CD14-positive monocyte (primary cell): ENCODE results near the gene GOLGA2. TPM values are rescaled to one million over a fixed set of nuclear protein-coding genes. Genes with fewer than 3 reads are reported as not detected.

Experiments used
- DNase-seq, 3 donors: peaks; one replicate each; pipeline ENCODE4 v3.0.0-alpha.2; 2011 to 2022
- H2AFZ ChIP-seq: 2 replicates; pipeline ENCODE4 v1.6.0; 2012; ENCODE audit warnings: mild to moderate bottlenecking, low read depth, low read length, inconsistent platforms; ENCODE audit not compliant: insufficient read depth, poor library complexity, severe bottlenecking
- H3K27ac ChIP-seq, 2 donors: 1 replicate in 1 of 2; 2 replicates in 1 of 2; pipeline ENCODE4 v1.5.1; 2012 to 2013; ENCODE audit warnings: low read length in 2 of 2, control low read depth in 1 of 2, inconsistent platforms in 1 of 2, low read depth in 1 of 2, mild to moderate bottlenecking in 1 of 2
- H3K27me3 ChIP-seq, 2 donors: one replicate each; pipeline versions ENCODE4 v1.6.0 to v1.6.1; 2011 to 2013; ENCODE audit warnings: low read length in 2 of 2; ENCODE audit not compliant: control insufficient read depth in 2 of 2, insufficient read depth in 2 of 2
- H3K36me3 ChIP-seq, 2 donors: replicated peaks in 1 of 2; 1 replicate in 1 of 2; 2 replicates in 1 of 2; pipeline versions ENCODE4 v1.5.1 to v1.6.1; 2012 to 2013; ENCODE audit warnings: low read length in 2 of 2, control low read depth in 1 of 2, inconsistent platforms in 1 of 2, mild to moderate bottlenecking in 1 of 2; ENCODE audit not compliant: insufficient read depth in 2 of 2, control insufficient read depth in 1 of 2
- H3K4me1 ChIP-seq, 2 donors: 1 replicate in 1 of 2; 2 replicates in 1 of 2; pipeline versions ENCODE4 v1.5.1 to v1.6.1; 2012 to 2013; ENCODE audit warnings: low read length in 2 of 2, control low read depth in 1 of 2, inconsistent platforms in 1 of 2, mild to moderate bottlenecking in 1 of 2, moderate library complexity in 1 of 2; ENCODE audit not compliant: insufficient read depth in 2 of 2, control insufficient read depth in 1 of 2
- H3K4me2 ChIP-seq: replicated peaks from 2 replicates; pipeline ENCODE3; 2012; ENCODE audit warnings: low read length, moderate library complexity, mild to moderate bottlenecking; ENCODE audit not compliant: poor library complexity, severe bottlenecking; ENCODE audit errors: extremely low read depth
- H3K4me3 ChIP-seq, 3 experiments: fragments of 200-600 bp in 1 of 3; sonication (generic) in 1 of 3; replicated peaks in 1 of 3; 1 replicate in 2 of 3; 2 replicates in 1 of 3; pipeline ENCODE4 v1.5.1; 2011 to 2013; ENCODE audit warnings: low read length in 3 of 3, mild to moderate bottlenecking in 3 of 3, control low read depth in 2 of 3, low read depth in 2 of 3, inconsistent platforms in 1 of 3, moderate library complexity in 1 of 3
- H3K79me2 ChIP-seq: 2 replicates; pipeline ENCODE4 v1.6.0; 2012; ENCODE audit warnings: mild to moderate bottlenecking, control low read depth, inconsistent platforms, low read length, moderate library complexity; ENCODE audit not compliant: insufficient read depth
- H3K9ac ChIP-seq: 2 replicates; pipeline ENCODE4 v1.6.0; 2017; ENCODE audit warnings: low read length, mild to moderate bottlenecking; ENCODE audit not compliant: insufficient read depth, poor library complexity, severe bottlenecking
- H3K9me3 ChIP-seq, 2 donors: replicated peaks in 1 of 2; 1 replicate in 1 of 2; 2 replicates in 1 of 2; pipeline versions ENCODE4 v1.5.1 to v1.6.1; 2012 to 2013; ENCODE audit warnings: low read length in 2 of 2, control low read depth in 1 of 2; ENCODE audit not compliant: control insufficient read depth in 1 of 2, insufficient read depth in 1 of 2
- H4K20me1 ChIP-seq: 2 replicates; pipeline ENCODE4 v1.6.0; 2012; ENCODE audit warnings: mild to moderate bottlenecking, low read length, control low read depth, moderate library complexity; ENCODE audit not compliant: insufficient read depth
- H3K27ac Mint-ChIP-seq, 7 donors: one replicate each; pipeline ENCODE4 v1.8.0; 2020; ENCODE audit warnings: mild to moderate bottlenecking in 7 of 7, mixed read lengths in 7 of 7, moderate library complexity in 6 of 7, inconsistent platforms in 2 of 7
- H3K27me3 Mint-ChIP-seq, 3 donors: one replicate each; pipeline ENCODE4 v1.8.0; 2021 to 2022; ENCODE audit warnings: low read depth in 3 of 3, mild to moderate bottlenecking in 3 of 3, mixed read lengths in 3 of 3, moderate library complexity in 3 of 3, inconsistent platforms in 1 of 3
- H3K36me3 Mint-ChIP-seq, 2 donors: one replicate each; pipeline ENCODE4 v1.8.0; 2020; ENCODE audit warnings: mixed read lengths in 2 of 2, inconsistent platforms in 1 of 2, mild to moderate bottlenecking in 1 of 2
- H3K4me1 Mint-ChIP-seq: one replicate; pipeline ENCODE4 v1.8.0; 2020; ENCODE audit warnings: mild to moderate bottlenecking, mixed read lengths
- H3K4me3 Mint-ChIP-seq, 2 donors: one replicate each; pipeline ENCODE4 v1.8.0; 2020; ENCODE audit warnings: mild to moderate bottlenecking in 2 of 2, mixed read lengths in 2 of 2, moderate library complexity in 1 of 2
- H3K9me3 Mint-ChIP-seq, 7 donors: one replicate each; pipeline ENCODE4 v1.8.0; 2020 to 2022; ENCODE audit warnings: mixed read lengths in 7 of 7, mild to moderate bottlenecking in 6 of 7, moderate library complexity in 6 of 7, inconsistent platforms in 2 of 7
- WGBS: methylation state at CpG from one replicate; pipeline ENCODE4 v1.1.5; 2013; ENCODE audit warnings: missing lambda C conversion rate; ENCODE audit not compliant: insufficient coverage; 5-methylcytosine and 5-hydroxymethylcytosine counted together
- intact Hi-C, 2 donors: fragments of 100-400 bp; cut with micrococcal nuclease; formaldehyde crosslinking; loops; one replicate each; pipeline versions ENCODE4 v1.15.0 to v1.15.1; 2023
- polyA plus RNA-seq, 3 donors: library from polyadenylated mRNA; depleted of rRNA in 1 of 3; unstranded in 2 of 3; stranded (reverse) in 1 of 3; fragments of 300-500 nt in 2 of 3; fragments of >200 nt in 1 of 3; fragmentation: Illumina TruSeq in 2 of 3; gene quantifications; 1 replicate in 2 of 3; 2 replicates in 1 of 3; pipeline ENCODE4 v1.2.3, GENCODE V29; 2012 to 2021
- TF ChIP-seq, protein P1 (sequence below): fragments of 200-600 bp; IDR thresholded peaks from one replicate; pipeline ENCODE4 v1.8.0; 2022; ENCODE audit warnings: antibody characterized with exemption, mild to moderate bottlenecking

Gene GOLGA2
- polyA plus RNA-seq, 3 donors, result 2.9 to 34.2 (median 4.6) TPM

DNA sequence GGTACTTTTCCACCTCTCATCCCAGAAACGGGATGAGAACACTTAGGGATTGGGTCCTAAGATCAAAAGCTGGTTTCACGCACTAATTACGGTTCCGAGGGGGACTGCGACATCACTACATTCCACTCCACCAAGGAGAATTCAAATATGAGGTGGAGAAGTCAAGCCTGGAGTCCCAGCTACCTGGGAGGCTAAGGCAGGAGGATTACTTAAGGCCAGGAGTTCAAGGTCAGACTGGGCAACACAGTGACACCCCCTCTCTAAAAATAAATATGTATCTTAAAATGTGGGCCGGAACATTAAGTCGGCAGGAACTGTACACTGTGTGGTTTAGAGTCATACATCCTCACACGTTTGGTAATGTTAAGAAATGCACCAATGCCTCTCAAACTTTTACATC, 1.6 kb downstream of the GOLGA2 start:
- peaks cover 20% of the 10 kb centered on the region for H3K79me2 ChIP-seq
- no peak overlapping the region for H3K27ac ChIP-seq
- no peaks in the 10 kb centered on the region for H3K9me3 ChIP-seq
- no peaks in the 10 kb centered on the region for H4K20me1 ChIP-seq
- no CpG with 5 or more reads among the region's 8 CpGs for WGBS
- DNase-seq, result no peak
- peaks cover 19 to 41% of the 10 kb centered on the region in 2 donors for H3K36me3 ChIP-seq
- H3K4me3 Mint-ChIP-seq, result no peak overlapping the region
- peaks cover 20 to 25% of the 10 kb centered on the region in 2 donors for H3K4me1 ChIP-seq
- intact Hi-C loops, result no loop called here
- H3K27me3 ChIP-seq, result no peaks in the 10 kb centered on the region
- TF ChIP-seq, protein P1, sequence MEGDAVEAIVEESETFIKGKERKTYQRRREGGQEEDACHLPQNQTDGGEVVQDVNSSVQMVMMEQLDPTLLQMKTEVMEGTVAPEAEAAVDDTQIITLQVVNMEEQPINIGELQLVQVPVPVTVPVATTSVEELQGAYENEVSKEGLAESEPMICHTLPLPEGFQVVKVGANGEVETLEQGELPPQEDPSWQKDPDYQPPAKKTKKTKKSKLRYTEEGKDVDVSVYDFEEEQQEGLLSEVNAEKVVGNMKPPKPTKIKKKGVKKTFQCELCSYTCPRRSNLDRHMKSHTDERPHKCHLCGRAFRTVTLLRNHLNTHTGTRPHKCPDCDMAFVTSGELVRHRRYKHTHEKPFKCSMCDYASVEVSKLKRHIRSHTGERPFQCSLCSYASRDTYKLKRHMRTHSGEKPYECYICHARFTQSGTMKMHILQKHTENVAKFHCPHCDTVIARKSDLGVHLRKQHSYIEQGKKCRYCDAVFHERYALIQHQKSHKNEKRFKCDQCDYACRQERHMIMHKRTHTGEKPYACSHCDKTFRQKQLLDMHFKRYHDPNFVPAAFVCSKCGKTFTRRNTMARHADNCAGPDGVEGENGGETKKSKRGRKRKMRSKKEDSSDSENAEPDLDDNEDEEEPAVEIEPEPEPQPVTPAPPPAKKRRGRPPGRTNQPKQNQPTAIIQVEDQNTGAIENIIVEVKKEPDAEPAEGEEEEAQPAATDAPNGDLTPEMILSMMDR, result no peak
- H3K4me1 Mint-ChIP-seq, result peaks cover 23% of the 10 kb centered on the region
- peak overlapping the region in 1 of 7 donors; percentile 95 for H3K27ac Mint-ChIP-seq
- no peak overlapping the region for H2AFZ ChIP-seq
- H3K36me3 Mint-ChIP-seq, result peaks cover 29 to 40% of the 10 kb centered on the region in 2 donors
- no peaks in the 10 kb centered on the region for H3K9me3 Mint-ChIP-seq
- no peak overlapping the region for H3K4me2 ChIP-seq
- no peak overlapping the region for H3K4me3 ChIP-seq
- H3K9ac ChIP-seq, result no peak overlapping the region
- peaks cover 0 to 6% (median 0%) of the 10 kb centered on the region in 3 donors for H3K27me3 Mint-ChIP-seq

DNA sequence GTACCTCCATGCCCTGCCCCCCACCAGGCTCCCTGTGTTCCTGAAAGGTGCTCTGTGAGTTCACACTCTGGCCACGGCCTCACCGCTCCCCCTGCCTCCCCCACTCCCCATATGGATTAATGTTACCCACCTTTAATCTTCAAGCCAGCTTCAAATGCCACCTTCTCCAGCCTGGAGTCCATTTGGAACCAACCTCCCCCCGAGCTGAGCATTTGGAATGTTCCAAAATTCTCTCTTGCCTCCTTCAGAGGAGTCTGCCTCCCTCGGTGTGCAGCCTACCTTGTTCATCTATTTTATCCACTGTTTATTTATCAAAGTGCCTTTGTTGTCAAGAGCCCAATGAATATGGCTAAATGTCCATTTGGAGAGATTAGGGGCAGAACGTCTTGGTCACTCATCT, 4.3 kb downstream of the GOLGA2 start:
- no peaks in the 10 kb centered on the region for H4K20me1 ChIP-seq
- H3K4me1 ChIP-seq, result peaks cover 12 to 18% of the 10 kb centered on the region in 2 donors
- Mint-ChIP-seq H3K4me1 (peaks cover 14% of the 10 kb centered on the region), H3K4me3 (no peak overlapping the region), H3K36me3 (peaks cover 50 to 60% of the 10 kb centered on the region in 2 donors), H3K27ac (peak overlapping the region in 1 of 7 donors; percentile 54), H3K27me3 (peaks cover 0 to 4% (median 0%) of the 10 kb centered on the region in 3 donors), H3K9me3 (no peaks in the 10 kb centered on the region)
- peak overlapping the region in 1 of 2 donors; percentile 20 for H3K27ac ChIP-seq
- TF ChIP-seq, protein P1, result no peak
- H3K9me3 ChIP-seq, result no peaks in the 10 kb centered on the region
- WGBS, result 97% methylated on average over 3 of the region's 5 CpGs
- no peak overlapping the region for H2AFZ ChIP-seq
- no peak for DNase-seq
- H3K79me2 ChIP-seq, result peaks cover 20% of the 10 kb centered on the region
- H3K9ac ChIP-seq, result no peak overlapping the region
- H3K27me3 ChIP-seq, result no peaks in the 10 kb centered on the region
- peaks cover 29 to 69% of the 10 kb centered on the region in 2 donors for H3K36me3 ChIP-seq
- no peak overlapping the region for H3K4me3 ChIP-seq
- H3K4me2 ChIP-seq, result no peak overlapping the region
- intact Hi-C loops, result no loop called here
